ENCODE results near the gene FAM240A. TPM values are rescaled to one million over a fixed set of nuclear protein-coding genes. Genes with fewer than 3 reads are reported as not detected.

FAM240A gene
- total and polyA plus RNA-seq, 2 donors from 2014 or later = 0.44 TPM; not detected in 1

GRCh38 chr3:46573701-46574100, 38.6 kb upstream of the FAM240A start:
- no peak for DNase-seq
- no peak overlapping the region for H3K9ac ChIP-seq (ENCODE audit: low read length in 3 of 3)
- H3K27ac ChIP-seq (ENCODE audit: low read depth in 2 of 2, low read length in 2 of 2) = no peak overlapping the region
- H3K27me3 ChIP-seq (ENCODE audit: control insufficient read depth, insufficient read depth, low read length) = peaks cover 2% of the 10 kb centered on the region
- no peak for TF ChIP-seq CTCF (IDR thresholded peaks at IDR 0.05; ENCODE audit: borderline replicate concordance, extremely low read depth, insufficient read depth)
- no peaks in the 10 kb centered on the region for H3K36me3 ChIP-seq (ENCODE audit: control insufficient read depth in 2 of 3, insufficient read depth in 3 of 3, low read length in 3 of 3)
- peaks cover 0 to 6% (median 0%) of the 10 kb centered on the region in 3 donors for H3K4me1 ChIP-seq (ENCODE audit: control insufficient read depth in 2 of 3, insufficient read depth in 2 of 3, low read depth in 1 of 3, low read length in 3 of 3)
- FAIRE-seq = no peak
- H3K4me3 ChIP-seq (ENCODE audit: low read length in 3 of 3) = no peak overlapping the region
- intact Hi-C loops (cut with DNase I) = no loop called here
- peaks cover 0 to 3% (median 0%) of the 10 kb centered on the region in 3 donors for H3K9me3 ChIP-seq (ENCODE audit: control insufficient read depth in 2 of 3, insufficient read depth in 1 of 3, low read length in 3 of 3)

GRCh38 chr3:46574243-46574646, 38.1 kb upstream of the FAM240A start:
- H3K4me1 ChIP-seq (ENCODE audit: control insufficient read depth in 2 of 3, insufficient read depth in 2 of 3, low read depth in 1 of 3, low read length in 3 of 3) = peaks cover 0 to 6% (median 0%) of the 10 kb centered on the region in 3 donors
- intact Hi-C loops (cut with DNase I) = no loop called here
- H3K9me3 ChIP-seq (ENCODE audit: control insufficient read depth in 2 of 3, insufficient read depth in 1 of 3, low read length in 3 of 3) = peaks cover 0 to 3% (median 0%) of the 10 kb centered on the region in 3 donors
- TF ChIP-seq CTCF (IDR thresholded peaks at IDR 0.05; ENCODE audit: borderline replicate concordance, extremely low read depth, insufficient read depth) = no peak
- no peak overlapping the region for H3K4me3 ChIP-seq (ENCODE audit: low read length in 3 of 3)
- H3K9ac ChIP-seq (ENCODE audit: low read length in 3 of 3) = no peak overlapping the region
- DNase-seq (peak in 3 of 5 donors; percentile 46 to 77 (median 70)), FAIRE-seq (no peak)
- no peak overlapping the region for H3K27ac ChIP-seq (ENCODE audit: low read depth in 2 of 2, low read length in 2 of 2)
- H3K36me3 ChIP-seq (ENCODE audit: control insufficient read depth in 2 of 3, insufficient read depth in 3 of 3, low read length in 3 of 3) = no peaks in the 10 kb centered on the region
- H3K27me3 ChIP-seq (ENCODE audit: control insufficient read depth, insufficient read depth, low read length) = peaks cover 2% of the 10 kb centered on the region

GRCh38 chr3:46574881-46575576, 37.3 kb upstream of the FAM240A start:
- H3K4me3 ChIP-seq (ENCODE audit: low read length in 3 of 3) = no peak overlapping the region
- no peaks in the 10 kb centered on the region for H3K36me3 ChIP-seq (ENCODE audit: control insufficient read depth in 2 of 3, insufficient read depth in 3 of 3, low read length in 3 of 3)
- DNase-seq = no peak
- intact Hi-C loops (cut with DNase I) = no loop called here
- H3K27ac ChIP-seq (ENCODE audit: low read depth in 2 of 2, low read length in 2 of 2) = peak overlapping the region in 1 of 2 donors; percentile 63
- H3K9ac ChIP-seq (ENCODE audit: low read length in 3 of 3) = no peak overlapping the region
- no peak for FAIRE-seq
- peaks cover 3% of the 10 kb centered on the region for H3K27me3 ChIP-seq (ENCODE audit: control insufficient read depth, insufficient read depth, low read length)
- peaks cover 0 to 6% (median 0%) of the 10 kb centered on the region in 3 donors for H3K4me1 ChIP-seq (ENCODE audit: control insufficient read depth in 2 of 3, insufficient read depth in 2 of 3, low read depth in 1 of 3, low read length in 3 of 3)
- no peaks in the 10 kb centered on the region for H3K9me3 ChIP-seq (ENCODE audit: control insufficient read depth in 2 of 3, insufficient read depth in 1 of 3, low read length in 3 of 3)
- TF ChIP-seq CTCF (IDR thresholded peaks at IDR 0.05; ENCODE audit: borderline replicate concordance, extremely low read depth, insufficient read depth) = no peak
